ENCODE results near the gene EIF4E1B.

- TF ChIP-seq CTCF (IDR thresholded peaks at IDR 0.05; ENCODE audit: low read depth, low read length, missing input control) = no peak
- no peak for TF ChIP-seq YY1 (IDR thresholded peaks at IDR 0.05)
- no peak for TF ChIP-seq REST (IDR thresholded peaks at IDR 0.05)
Measured at GRCh38 chr5:176674799-176675198, 44.3 kb downstream of the EIF4E1B start.

Data from liver (tissue), 2 donors.